Activated CD8-positive, alpha-beta memory T cell treated with anti-CD3 and anti-CD28 coated beads, Interleukin-2, amount 50 U/mL, for 1 hour (primary cell): ENCODE measurements around the gene LETM1.

ENCODE experiments used
- DNase-seq: peaks from one replicate; pipeline ENCODE4 v3.0.0-alpha.2; 2020; ENCODE audit errors: extremely low read depth

LETM1 gene

GRCh38 chr4:1763070-1763549 lies 92.8 kb downstream of the LETM1 start:
- no peak for DNase-seq

- DNase-seq: no peak
Observed at GRCh38 chr4:1762264-1763010, 93.5 kb downstream of the LETM1 start.
